Fibroblast of upper back skin (primary cell): ENCODE measurements around the gene ENTHD1.

Experiments
- DNase-seq: peaks from one replicate; pipeline ENCODE4 v3.0.0-alpha.2; 2013

ENTHD1 gene

GRCh38 chr22:39712081-39712480 is 181.5 kb downstream of the ENTHD1 start:
- DNase-seq: no peak

GRCh38 chr22:39710380-39711150 is 183.0 kb downstream of the ENTHD1 start:
- DNase-seq: no peak

GRCh38 chr22:39707816-39708215 is 185.7 kb downstream of the ENTHD1 start:
- no peak for DNase-seq

GRCh38 chr22:39707351-39707750 is 186.2 kb downstream of the ENTHD1 start:
- DNase-seq: no peak

GRCh38 chr22:39706376-39707140 is 187.0 kb downstream of the ENTHD1 start:
- DNase-seq: no peak

- no peak for DNase-seq
These were observed 188.2 kb downstream of the ENTHD1 start for GRCh38 chr22:39705386-39705785.

- no peak for DNase-seq
These were observed 189.5 kb downstream of the ENTHD1 start for GRCh38 chr22:39703928-39704639.

GRCh38 chr22:39703091-39703490 is 190.5 kb downstream of the ENTHD1 start:
- DNase-seq: no peak

- DNase-seq: no peak
These were observed 193.0 kb downstream of the ENTHD1 start for GRCh38 chr22:39700565-39700964.

GRCh38 chr22:39699631-39700360 is 193.8 kb downstream of the ENTHD1 start:
- DNase-seq: no peak

GRCh38 chr22:39697790-39698430 is 195.7 kb downstream of the ENTHD1 start:
- no peak for DNase-seq

- no peak for DNase-seq
These were observed 199.5 kb downstream of the ENTHD1 start for GRCh38 chr22:39693943-39694500.
